ENCODE data around the gene PCDHA4. TPM values are rescaled to one million over a fixed set of nuclear protein-coding genes. Genes with fewer than 3 reads are reported as not detected.
"Not testable (repeated sequence)": the region's sequence is repeated elsewhere in the genome, so short reads cannot be mapped to it uniquely, and the experiment has no call there.

PCDHA4 gene
- total RNA-seq, 1 experiment from 2014 or later, result not detected

GRCh38 chr5:140848139-140849102, 41.6 kb downstream of the PCDHA4 start, which contains the start of gene PCDHA9:
Gene PCDHA9 (plus strand): TSS chr5:140848382. CDS start chr5:140848496, 114 bp downstream.
- ATAC-seq; RAD21 ChIA-PET (ENCODE audit: low non-redundant PET in 1 of 2, low total read pairs in 2 of 2, uncharacterized antibody in 2 of 2, unreplicated experiment in 2 of 2); CTCF ChIA-PET: not testable (repeated sequence)

GRCh38 chr5:140849831-140850634, 43.2 kb downstream of the PCDHA4 start:
- H3K9me2 ChIP-seq (ENCODE audit: insufficient read depth); RAD21 ChIA-PET (ENCODE audit: low non-redundant PET in 1 of 2, low total read pairs in 2 of 2, uncharacterized antibody in 2 of 2, unreplicated experiment in 2 of 2); H3K79me2 ChIP-seq (ENCODE audit: insufficient read depth, low read length); H3K27ac ChIP-seq (ENCODE audit: low read depth, low read length); POLR2A ChIA-PET; H3K9ac ChIP-seq (ENCODE audit: low read length); H3K36me3 ChIP-seq (ENCODE audit: control insufficient read depth in 1 of 2, insufficient read depth in 2 of 2, low read length in 2 of 2); DNase-seq (ENCODE audit: low read depth, low spot score); H2AFZ ChIP-seq (ENCODE audit: low read depth, low read length, poor library complexity, severe bottlenecking); H3K27me3 ChIP-seq (ENCODE audit: insufficient read depth, low read length); H4K20me1 ChIP-seq (ENCODE audit: insufficient read depth); H3K4me2 ChIP-seq (ENCODE audit: low read length); ATAC-seq; H3K9me3 ChIP-seq (ENCODE audit: control insufficient read depth in 1 of 2, insufficient read depth in 1 of 2, low read depth in 1 of 2, low read length in 2 of 2); BruUV-seq (replicated peaks); H3K4me3 ChIP-seq (replicated peaks in 1 of 2; ENCODE audit: low read depth in 1 of 2, low read length in 2 of 2); CTCF ChIA-PET; H3K4me1 ChIP-seq (ENCODE audit: control insufficient read depth in 1 of 2, insufficient read depth in 2 of 2, low read length in 2 of 2): not testable (repeated sequence)
- intact Hi-C loops (cut with micrococcal nuclease), result loop anchor here (10.0 kb wide), 1 partner anchor 715 kb away; no protein-coding TSS in a partner anchor

More at GRCh38 chr5:140848139-140849102, 41.6 kb downstream of the PCDHA4 start, which contains the start of gene PCDHA9:
- H3K4me2 ChIP-seq (ENCODE audit: low read length); DNase-seq (ENCODE audit: low read depth, low spot score); H3K9ac ChIP-seq (ENCODE audit: low read length); H4K20me1 ChIP-seq (ENCODE audit: insufficient read depth); H3K9me3 ChIP-seq (ENCODE audit: control insufficient read depth in 1 of 2, insufficient read depth in 1 of 2, low read depth in 1 of 2, low read length in 2 of 2); BruUV-seq (replicated peaks); H3K4me1 ChIP-seq (ENCODE audit: control insufficient read depth in 1 of 2, insufficient read depth in 2 of 2, low read length in 2 of 2); POLR2A ChIA-PET; H3K79me2 ChIP-seq (ENCODE audit: insufficient read depth, low read length); H3K27me3 ChIP-seq (ENCODE audit: insufficient read depth, low read length); H3K36me3 ChIP-seq (ENCODE audit: control insufficient read depth in 1 of 2, insufficient read depth in 2 of 2, low read length in 2 of 2); H3K4me3 ChIP-seq (replicated peaks in 1 of 2; ENCODE audit: low read depth in 1 of 2, low read length in 2 of 2); H3K27ac ChIP-seq (ENCODE audit: low read depth, low read length); intact Hi-C loops (cut with micrococcal nuclease); H2AFZ ChIP-seq (ENCODE audit: low read depth, low read length, poor library complexity, severe bottlenecking); H3K9me2 ChIP-seq (ENCODE audit: insufficient read depth): not testable (repeated sequence)

Measured in HCT116 (cell line).